ENCODE measurements around the gene THEMIS2. TPM values are rescaled to one million over a fixed set of nuclear protein-coding genes. Genes with fewer than 3 reads are reported as not detected.

The THEMIS2 gene
- polyA plus RNA-seq, 1 donor from 2014 or later = 0.26 TPM

DNA sequence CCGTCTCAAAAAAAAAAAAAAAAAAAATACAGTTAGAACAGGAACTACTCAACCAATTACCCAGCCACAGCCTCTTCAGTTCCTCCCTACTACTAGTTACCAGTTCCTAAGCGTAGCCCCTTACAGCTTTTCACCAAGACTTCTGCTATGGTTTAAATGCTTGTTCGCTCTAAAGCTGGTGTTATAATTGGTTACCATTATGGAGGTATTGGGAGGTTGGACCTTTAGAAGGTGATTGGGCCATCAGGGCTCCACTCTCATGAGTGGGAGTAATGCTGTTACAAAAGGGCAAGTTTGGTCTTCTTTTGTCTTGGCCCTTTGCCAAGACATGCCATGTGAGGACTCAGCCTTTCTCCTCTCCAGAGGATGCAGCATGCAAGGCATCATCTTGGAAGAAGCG is 59.4 kb downstream of the THEMIS2 start:
- H3K79me2 ChIP-seq (replicated peaks; ENCODE audit: insufficient read depth, low read length) = no peaks in the 10 kb centered on the region

DNA sequence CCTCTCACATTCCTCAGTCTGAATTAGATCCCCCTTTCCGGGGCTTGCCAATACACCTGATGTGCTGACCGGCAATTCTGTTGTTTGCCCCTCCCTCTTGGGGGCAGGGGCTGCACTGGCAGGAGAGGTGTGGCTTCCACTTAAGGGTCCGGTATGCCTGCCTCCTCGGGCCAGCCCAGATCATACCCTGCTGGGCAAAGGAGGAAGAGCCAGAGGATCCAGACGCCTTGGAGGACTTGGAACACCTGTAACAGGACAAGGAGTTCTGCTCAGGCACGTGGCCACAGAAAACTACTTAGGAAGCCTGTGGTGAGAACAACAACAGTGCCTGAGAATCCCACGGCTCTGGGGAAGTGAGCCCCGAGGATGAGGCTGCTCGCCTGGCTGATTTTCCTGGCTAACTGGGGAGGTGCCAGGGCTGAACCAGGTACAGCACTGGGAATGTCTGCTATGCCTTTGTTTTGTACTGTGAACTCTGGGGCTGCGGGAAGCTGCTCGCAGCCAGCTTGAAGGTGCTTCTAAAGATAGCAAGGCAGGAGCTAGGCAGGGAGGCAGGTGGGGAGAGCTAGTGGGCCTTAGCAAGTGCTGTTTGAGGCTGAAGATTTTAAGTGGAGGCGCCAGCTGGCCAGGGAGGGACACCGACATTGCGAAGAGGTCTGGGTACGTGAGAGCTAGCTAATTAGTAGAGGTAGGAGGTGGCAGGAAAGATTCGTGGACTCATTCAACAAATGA is 62.6 kb downstream of the THEMIS2 start, which contains the start of gene SMPDL3B:
TSS of gene SMPDL3B (plus strand) at position 183 of the 732 bp plus-strand sequence. CDS start at position 367, 184 bp downstream.
- no peak for TF ChIP-seq POLR2AphosphoS5 (IDR thresholded peaks at IDR 0.05)
- no peak for TF ChIP-seq EZH2 (IDR thresholded peaks at IDR 0.05; ENCODE audit: borderline replicate concordance, insufficient read depth, low read length, poor library complexity, severe bottlenecking)
- TF ChIP-seq MXI1 (conservative IDR thresholded peaks at IDR 0.05; ENCODE audit: poor library complexity, severe bottlenecking) = no peak
- TF ChIP-seq RAD21 (conservative IDR thresholded peaks at IDR 0.05) = no peak
- TF ChIP-seq SMC3 (conservative IDR thresholded peaks at IDR 0.05; ENCODE audit: poor library complexity) = no peak
- no peak for TF ChIP-seq TAF1 (IDR thresholded peaks at IDR 0.05; ENCODE audit: low read depth)
- TF ChIP-seq, protein P1, sequence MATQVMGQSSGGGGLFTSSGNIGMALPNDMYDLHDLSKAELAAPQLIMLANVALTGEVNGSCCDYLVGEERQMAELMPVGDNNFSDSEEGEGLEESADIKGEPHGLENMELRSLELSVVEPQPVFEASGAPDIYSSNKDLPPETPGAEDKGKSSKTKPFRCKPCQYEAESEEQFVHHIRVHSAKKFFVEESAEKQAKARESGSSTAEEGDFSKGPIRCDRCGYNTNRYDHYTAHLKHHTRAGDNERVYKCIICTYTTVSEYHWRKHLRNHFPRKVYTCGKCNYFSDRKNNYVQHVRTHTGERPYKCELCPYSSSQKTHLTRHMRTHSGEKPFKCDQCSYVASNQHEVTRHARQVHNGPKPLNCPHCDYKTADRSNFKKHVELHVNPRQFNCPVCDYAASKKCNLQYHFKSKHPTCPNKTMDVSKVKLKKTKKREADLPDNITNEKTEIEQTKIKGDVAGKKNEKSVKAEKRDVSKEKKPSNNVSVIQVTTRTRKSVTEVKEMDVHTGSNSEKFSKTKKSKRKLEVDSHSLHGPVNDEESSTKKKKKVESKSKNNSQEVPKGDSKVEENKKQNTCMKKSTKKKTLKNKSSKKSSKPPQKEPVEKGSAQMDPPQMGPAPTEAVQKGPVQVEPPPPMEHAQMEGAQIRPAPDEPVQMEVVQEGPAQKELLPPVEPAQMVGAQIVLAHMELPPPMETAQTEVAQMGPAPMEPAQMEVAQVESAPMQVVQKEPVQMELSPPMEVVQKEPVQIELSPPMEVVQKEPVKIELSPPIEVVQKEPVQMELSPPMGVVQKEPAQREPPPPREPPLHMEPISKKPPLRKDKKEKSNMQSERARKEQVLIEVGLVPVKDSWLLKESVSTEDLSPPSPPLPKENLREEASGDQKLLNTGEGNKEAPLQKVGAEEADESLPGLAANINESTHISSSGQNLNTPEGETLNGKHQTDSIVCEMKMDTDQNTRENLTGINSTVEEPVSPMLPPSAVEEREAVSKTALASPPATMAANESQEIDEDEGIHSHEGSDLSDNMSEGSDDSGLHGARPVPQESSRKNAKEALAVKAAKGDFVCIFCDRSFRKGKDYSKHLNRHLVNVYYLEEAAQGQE (IDR thresholded peaks at IDR 0.05; ENCODE audit: borderline replicate concordance) = no peak
- TF ChIP-seq, protein P2, sequence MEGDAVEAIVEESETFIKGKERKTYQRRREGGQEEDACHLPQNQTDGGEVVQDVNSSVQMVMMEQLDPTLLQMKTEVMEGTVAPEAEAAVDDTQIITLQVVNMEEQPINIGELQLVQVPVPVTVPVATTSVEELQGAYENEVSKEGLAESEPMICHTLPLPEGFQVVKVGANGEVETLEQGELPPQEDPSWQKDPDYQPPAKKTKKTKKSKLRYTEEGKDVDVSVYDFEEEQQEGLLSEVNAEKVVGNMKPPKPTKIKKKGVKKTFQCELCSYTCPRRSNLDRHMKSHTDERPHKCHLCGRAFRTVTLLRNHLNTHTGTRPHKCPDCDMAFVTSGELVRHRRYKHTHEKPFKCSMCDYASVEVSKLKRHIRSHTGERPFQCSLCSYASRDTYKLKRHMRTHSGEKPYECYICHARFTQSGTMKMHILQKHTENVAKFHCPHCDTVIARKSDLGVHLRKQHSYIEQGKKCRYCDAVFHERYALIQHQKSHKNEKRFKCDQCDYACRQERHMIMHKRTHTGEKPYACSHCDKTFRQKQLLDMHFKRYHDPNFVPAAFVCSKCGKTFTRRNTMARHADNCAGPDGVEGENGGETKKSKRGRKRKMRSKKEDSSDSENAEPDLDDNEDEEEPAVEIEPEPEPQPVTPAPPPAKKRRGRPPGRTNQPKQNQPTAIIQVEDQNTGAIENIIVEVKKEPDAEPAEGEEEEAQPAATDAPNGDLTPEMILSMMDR (IDR thresholded peaks at IDR 0.05; ENCODE audit: poor library complexity, severe bottlenecking) = no peak
- TF ChIP-seq EP300 (conservative IDR thresholded peaks at IDR 0.05; ENCODE audit: poor library complexity, severe bottlenecking) = no peak
- no peaks in the 10 kb centered on the region for H3K9me3 ChIP-seq (ENCODE audit: low read length)
- H3F3A ChIP-seq (ENCODE audit: insufficient read depth, low read length, poor library complexity, severe bottlenecking) = no peaks in the 10 kb centered on the region
- no peaks in the 10 kb centered on the region for H3K79me2 ChIP-seq (replicated peaks; ENCODE audit: insufficient read depth, low read length)
- no peaks in the 10 kb centered on the region for H3K9me2 ChIP-seq (ENCODE audit: insufficient read depth, low read length)
- H2AFZ ChIP-seq (ENCODE audit: low read depth, low read length) = no peak within 1 kb of the TSS
- no peaks in the 10 kb centered on the region for H3K36me3 ChIP-seq (ENCODE audit: insufficient read depth, low read length)
- peaks cover 10% of the 10 kb centered on the region for H3K27me3 ChIP-seq (ENCODE audit: insufficient read depth, low read depth, low read length)
- no peaks in the 10 kb centered on the region for H4K20me1 ChIP-seq (ENCODE audit: insufficient read depth)
- no peak within 1 kb of the TSS for H3K27ac ChIP-seq (ENCODE audit: low read length)
- no peak within 1 kb of the TSS for H3K9ac ChIP-seq (ENCODE audit: low read length)
- H3K4me3 ChIP-seq (ENCODE audit: low read length) = no peak within 1 kb of the TSS
- no peak within 1 kb of the TSS for H3K4me2 ChIP-seq (ENCODE audit: low read length)

More for the DNA sequence above, 59.4 kb downstream of the THEMIS2 start:
- peaks cover 10% of the 10 kb centered on the region for H3K27me3 ChIP-seq (ENCODE audit: insufficient read depth, low read depth, low read length)
- no peak overlapping the region for H2AFZ ChIP-seq (ENCODE audit: low read depth, low read length)
- no peaks in the 10 kb centered on the region for H4K20me1 ChIP-seq (ENCODE audit: insufficient read depth)
- H3K9me3 ChIP-seq (ENCODE audit: low read length) = no peaks in the 10 kb centered on the region
- H3K9me2 ChIP-seq (ENCODE audit: insufficient read depth, low read length) = no peaks in the 10 kb centered on the region
- H3K27ac ChIP-seq (ENCODE audit: low read length) = no peak overlapping the region
- no peaks in the 10 kb centered on the region for H3F3A ChIP-seq (ENCODE audit: insufficient read depth, low read length, poor library complexity, severe bottlenecking)
- no peaks in the 10 kb centered on the region for H3K36me3 ChIP-seq (ENCODE audit: insufficient read depth, low read length)
- no peak overlapping the region for H3K9ac ChIP-seq (ENCODE audit: low read length)
- TF ChIP-seq, protein P1 (IDR thresholded peaks at IDR 0.05; ENCODE audit: borderline replicate concordance) = no peak
- no peak for TF ChIP-seq EP300 (conservative IDR thresholded peaks at IDR 0.05; ENCODE audit: poor library complexity, severe bottlenecking)
- TF ChIP-seq, protein P2 (IDR thresholded peaks at IDR 0.05; ENCODE audit: poor library complexity, severe bottlenecking) = no peak
- TF ChIP-seq TAF1 (IDR thresholded peaks at IDR 0.05; ENCODE audit: low read depth) = no peak
- TF ChIP-seq RAD21 (conservative IDR thresholded peaks at IDR 0.05) = no peak
- TF ChIP-seq SMC3 (conservative IDR thresholded peaks at IDR 0.05; ENCODE audit: poor library complexity) = no peak
- TF ChIP-seq MXI1 (conservative IDR thresholded peaks at IDR 0.05; ENCODE audit: poor library complexity, severe bottlenecking) = no peak
- TF ChIP-seq EZH2 (IDR thresholded peaks at IDR 0.05; ENCODE audit: borderline replicate concordance, insufficient read depth, low read length, poor library complexity, severe bottlenecking) = no peak
- no peak for TF ChIP-seq POLR2AphosphoS5 (IDR thresholded peaks at IDR 0.05)
- no peak overlapping the region for H3K4me2 ChIP-seq (ENCODE audit: low read length)
- no peak overlapping the region for H3K4me3 ChIP-seq (ENCODE audit: low read length)

Data from neural cell (in vitro differentiated cells).